Astrocyte (in vitro differentiated cells and primary cell): Measurements from ENCODE around the gene TEX22. TPM values are rescaled to one million over a fixed set of nuclear protein-coding genes. Genes with fewer than 3 reads are reported as not detected.

ENCODE experiments used
- DNase-seq: peaks from one replicate; pipeline ENCODE4 v3.0.0-alpha.2; 2010; ENCODE audit warnings: low read depth
- FAIRE-seq: peaks from 2 replicates; lab custom pipeline; 2011; peaks lifted over from hg19 to GRCh38; lab: Jason Lieb, UNC
- H2AFZ ChIP-seq: 2 replicates; pipeline ENCODE4 v1.6.0; 2012; ENCODE audit warnings: low read depth, low read length, inconsistent platforms
- H3K27ac ChIP-seq: 2 replicates; pipeline ENCODE4 v1.5.1; 2011; ENCODE audit warnings: low read depth, low read length, inconsistent platforms
- H3K27me3 ChIP-seq: 2 replicates; pipeline ENCODE4 v1.6.0; 2011; ENCODE audit warnings: low read length, inconsistent platforms; ENCODE audit not compliant: insufficient read depth
- H3K36me3 ChIP-seq: 2 replicates; pipeline ENCODE4 v1.5.1; 2011; ENCODE audit warnings: low read length, inconsistent platforms; ENCODE audit not compliant: insufficient read depth
- H3K4me1 ChIP-seq: 2 replicates; pipeline ENCODE4 v1.5.1; 2011; ENCODE audit warnings: low read length, inconsistent platforms; ENCODE audit not compliant: insufficient read depth
- H3K4me2 ChIP-seq: 2 replicates; pipeline ENCODE4 v1.6.0; 2012; ENCODE audit warnings: low read length, inconsistent platforms
- H3K4me3 ChIP-seq: 2 replicates; pipeline ENCODE4 v1.5.1; 2011; ENCODE audit warnings: low read depth, mild to moderate bottlenecking, low read length, inconsistent platforms; ENCODE audit not compliant: insufficient read depth
- H3K79me2 ChIP-seq: 2 replicates; pipeline ENCODE4 v1.6.0; 2012; ENCODE audit warnings: mild to moderate bottlenecking, low read length, inconsistent platforms; ENCODE audit not compliant: insufficient read depth
- H3K9ac ChIP-seq: 2 replicates; pipeline ENCODE4 v1.6.0; 2012; ENCODE audit warnings: mild to moderate bottlenecking, low read length, inconsistent platforms
- H3K9me3 ChIP-seq: 2 replicates; pipeline ENCODE4 v1.5.1; 2012; ENCODE audit warnings: low read depth, mild to moderate bottlenecking, low read length, inconsistent platforms; ENCODE audit not compliant: insufficient read depth
- H4K20me1 ChIP-seq: 2 replicates; pipeline ENCODE4 v1.6.0; 2012; ENCODE audit warnings: low read length, inconsistent platforms; ENCODE audit not compliant: insufficient read depth
- H3K27ac Mint-ChIP-seq: one replicate; pipeline ENCODE4 v1.8.0; 2021; ENCODE audit warnings: mild to moderate bottlenecking, mixed read lengths; ENCODE audit not compliant: unreplicated experiment
- H3K27me3 Mint-ChIP-seq: one replicate; pipeline ENCODE4 v1.8.0; 2021; ENCODE audit warnings: low read depth, mixed read lengths; ENCODE audit not compliant: unreplicated experiment
- H3K36me3 Mint-ChIP-seq: one replicate; pipeline ENCODE4 v1.8.0; 2021; ENCODE audit warnings: low read depth, mixed read lengths; ENCODE audit not compliant: unreplicated experiment
- H3K4me1 Mint-ChIP-seq: one replicate; pipeline ENCODE4 v1.8.0; 2021; ENCODE audit warnings: low read depth, mixed read lengths; ENCODE audit not compliant: unreplicated experiment
- H3K4me3 Mint-ChIP-seq: one replicate; pipeline ENCODE4 v1.8.0; 2021; ENCODE audit warnings: mild to moderate bottlenecking, moderate library complexity, mixed read lengths; ENCODE audit not compliant: unreplicated experiment
- H3K9me3 Mint-ChIP-seq: one replicate; pipeline ENCODE4 v1.8.0; 2021; ENCODE audit warnings: mild to moderate bottlenecking, mixed read lengths; ENCODE audit not compliant: unreplicated experiment
- EZH2 ChIP-seq: IDR thresholded peaks from 2 replicates; pipeline ENCODE4 v1.6.1; 2012; ENCODE audit warnings: mild to moderate bottlenecking, low read length, inconsistent platforms; ENCODE audit not compliant: insufficient read depth
- total RNA-seq: library from RNA; stranded (reverse); gene quantifications from 2 replicates; pipeline ENCODE4 v1.2.1, GENCODE V29; 2021
- TF ChIP-seq, protein P1 (sequence below): IDR thresholded peaks from 2 replicates; pipeline ENCODE4 v1.5.1; 2011; ENCODE audit warnings: low read depth, mild to moderate bottlenecking, inconsistent platforms, low read length, moderate library complexity; ENCODE audit not compliant: insufficient read depth

TEX22 gene
- total RNA-seq, 1 donor from 2014 or later: 1.2 TPM

DNA sequence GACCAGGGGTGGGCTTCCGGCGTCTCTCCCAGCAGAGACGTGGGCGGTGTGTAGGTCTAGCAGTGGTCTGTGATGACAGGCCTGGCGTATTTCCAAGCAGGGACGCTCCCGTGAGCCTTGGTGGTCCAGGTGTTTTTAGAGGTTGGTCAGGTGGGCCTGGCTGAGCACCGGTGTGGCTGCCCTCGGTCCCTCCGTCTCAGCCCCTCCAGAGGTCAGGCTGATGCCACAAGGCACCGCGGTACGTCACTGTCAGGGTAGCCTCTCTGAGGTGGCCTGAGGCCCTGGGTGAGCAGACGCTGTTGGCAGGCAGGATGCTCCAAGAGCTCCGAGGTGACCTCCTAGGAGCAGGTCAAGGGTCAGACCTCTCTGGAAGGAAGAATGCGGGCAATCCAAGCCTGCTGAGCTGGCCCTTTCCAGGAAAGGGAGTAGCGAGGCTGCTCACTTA lies 34.8 kb downstream of the TEX22 start:
- Histone ChIP-seq H3K4me1 (peaks cover 10% of the 10 kb centered on the region), H3K4me2 (no peak overlapping the region), H3K27ac (no peak overlapping the region), H4K20me1 (peaks cover 89% of the 10 kb centered on the region), H3K27me3 (no peaks in the 10 kb centered on the region), H3K9me3 (no peaks in the 10 kb centered on the region), H3K36me3 (no peaks in the 10 kb centered on the region), H3K4me3 (no peak overlapping the region), H3K79me2 (peaks cover 91% of the 10 kb centered on the region), H2AFZ (no peak overlapping the region), H3K9ac (no peak overlapping the region)
- FAIRE-seq (no peak), DNase-seq (no peak)
- Mint-ChIP-seq H3K27me3 (no peaks in the 10 kb centered on the region), H3K4me1 (peaks cover 7% of the 10 kb centered on the region), H3K9me3 (peaks cover 2% of the 10 kb centered on the region), H3K27ac (no peak overlapping the region), H3K4me3 (no peak overlapping the region), H3K36me3 (peaks cover 12% of the 10 kb centered on the region)
- TF ChIP-seq EZH2: no peak
- TF ChIP-seq, protein P1, sequence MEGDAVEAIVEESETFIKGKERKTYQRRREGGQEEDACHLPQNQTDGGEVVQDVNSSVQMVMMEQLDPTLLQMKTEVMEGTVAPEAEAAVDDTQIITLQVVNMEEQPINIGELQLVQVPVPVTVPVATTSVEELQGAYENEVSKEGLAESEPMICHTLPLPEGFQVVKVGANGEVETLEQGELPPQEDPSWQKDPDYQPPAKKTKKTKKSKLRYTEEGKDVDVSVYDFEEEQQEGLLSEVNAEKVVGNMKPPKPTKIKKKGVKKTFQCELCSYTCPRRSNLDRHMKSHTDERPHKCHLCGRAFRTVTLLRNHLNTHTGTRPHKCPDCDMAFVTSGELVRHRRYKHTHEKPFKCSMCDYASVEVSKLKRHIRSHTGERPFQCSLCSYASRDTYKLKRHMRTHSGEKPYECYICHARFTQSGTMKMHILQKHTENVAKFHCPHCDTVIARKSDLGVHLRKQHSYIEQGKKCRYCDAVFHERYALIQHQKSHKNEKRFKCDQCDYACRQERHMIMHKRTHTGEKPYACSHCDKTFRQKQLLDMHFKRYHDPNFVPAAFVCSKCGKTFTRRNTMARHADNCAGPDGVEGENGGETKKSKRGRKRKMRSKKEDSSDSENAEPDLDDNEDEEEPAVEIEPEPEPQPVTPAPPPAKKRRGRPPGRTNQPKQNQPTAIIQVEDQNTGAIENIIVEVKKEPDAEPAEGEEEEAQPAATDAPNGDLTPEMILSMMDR: no peak

DNA sequence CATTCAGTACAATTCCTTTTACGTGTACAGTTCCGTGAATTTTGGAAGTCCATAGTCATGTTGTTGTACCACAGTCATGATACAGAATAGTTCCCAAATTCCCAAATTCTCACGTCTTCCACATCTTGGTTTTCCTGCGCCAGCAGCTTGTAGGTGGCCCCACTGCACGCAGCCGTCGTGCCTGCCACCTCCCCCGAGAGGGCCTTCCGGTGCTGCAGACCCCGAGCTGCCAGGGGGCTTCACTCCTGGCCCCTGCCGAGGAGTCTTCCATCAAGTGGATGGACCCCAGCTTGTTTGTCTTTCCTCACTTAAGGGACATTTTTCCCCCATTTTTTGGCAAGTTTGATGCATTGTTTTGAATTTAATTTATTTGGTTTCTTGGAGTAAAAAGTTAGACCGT lies 38.1 kb downstream of the TEX22 start:
- no peaks in the 10 kb centered on the region for H3K4me1 Mint-ChIP-seq
- Histone ChIP-seq H3K36me3 (no peaks in the 10 kb centered on the region), H3K9ac (no peak overlapping the region), H2AFZ (no peak overlapping the region), H3K27me3 (no peaks in the 10 kb centered on the region), H3K9me3 (no peaks in the 10 kb centered on the region), H3K4me2 (no peak overlapping the region), H3K4me1 (no peaks in the 10 kb centered on the region), H3K27ac (no peak overlapping the region), H3K4me3 (no peak overlapping the region), H4K20me1 (peaks cover 93% of the 10 kb centered on the region), H3K79me2 (peaks cover 94% of the 10 kb centered on the region)
- H3K9me3 Mint-ChIP-seq: no peaks in the 10 kb centered on the region
- no peaks in the 10 kb centered on the region for H3K27me3 Mint-ChIP-seq
- DNase-seq (no peak), FAIRE-seq (no peak)
- H3K4me3 Mint-ChIP-seq: no peak overlapping the region
- H3K27ac Mint-ChIP-seq: no peak overlapping the region
- peaks cover 2% of the 10 kb centered on the region for H3K36me3 Mint-ChIP-seq
- TF ChIP-seq, protein P1: no peak
- no peak for TF ChIP-seq EZH2

DNA sequence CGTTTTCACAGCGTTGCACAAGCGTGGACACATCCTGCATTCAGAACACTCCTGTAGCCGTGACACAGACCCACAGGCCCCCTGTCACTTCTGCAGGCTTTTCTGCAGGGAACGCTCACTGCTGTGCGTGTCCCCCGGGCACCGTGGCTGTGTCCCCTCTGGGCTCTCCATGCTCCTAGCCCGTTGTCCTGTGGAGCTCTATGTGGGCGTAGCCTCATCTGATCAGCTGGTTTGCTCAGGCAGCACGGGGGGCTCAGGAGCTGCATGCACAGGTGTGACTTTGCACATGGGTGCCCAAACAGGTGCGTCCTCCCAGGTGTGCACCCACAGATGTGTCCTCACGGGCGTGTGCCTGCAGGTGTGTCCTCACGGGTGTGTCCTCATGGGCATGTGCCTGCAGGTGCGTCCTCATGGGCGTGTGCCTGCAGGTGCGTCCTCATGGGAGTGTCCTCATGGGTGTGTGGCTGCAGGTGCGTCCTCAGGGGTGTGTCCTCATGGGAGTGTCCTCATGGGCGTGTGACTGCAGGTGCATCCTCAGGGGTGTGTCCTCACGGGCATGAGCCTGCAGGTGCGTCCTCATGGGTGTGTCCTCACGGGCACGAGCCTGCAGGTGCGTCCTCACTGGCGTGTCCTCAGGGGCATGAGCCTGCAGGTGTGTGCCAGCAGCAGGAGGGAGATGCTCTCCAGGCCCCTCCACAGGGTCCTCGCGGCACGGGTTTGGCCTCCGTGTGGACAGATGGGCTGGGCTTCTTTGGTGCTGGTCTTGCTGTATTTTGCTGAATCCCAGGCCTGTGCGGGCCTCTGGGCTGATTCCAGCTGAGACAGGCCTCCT lies 38.8 kb downstream of the TEX22 start:
- no peaks in the 10 kb centered on the region for H3K27me3 ChIP-seq
- Mint-ChIP-seq H3K27ac (no peak overlapping the region), H3K27me3 (no peaks in the 10 kb centered on the region), H3K9me3 (no peaks in the 10 kb centered on the region), H3K4me3 (no peak overlapping the region), H3K4me1 (no peaks in the 10 kb centered on the region), H3K36me3 (peaks cover 6% of the 10 kb centered on the region)
- peaks cover 87% of the 10 kb centered on the region for H3K79me2 ChIP-seq
- H3K9ac ChIP-seq: no peak overlapping the region
- DNase-seq (no peak), FAIRE-seq (no peak)
- H3K4me1 ChIP-seq: no peaks in the 10 kb centered on the region
- H3K4me2 ChIP-seq: no peak overlapping the region
- TF ChIP-seq EZH2: no peak
- H3K4me3 ChIP-seq: no peak overlapping the region
- H3K27ac ChIP-seq: no peak overlapping the region
- H3K36me3 ChIP-seq: no peaks in the 10 kb centered on the region
- H2AFZ ChIP-seq: no peak overlapping the region
- H3K9me3 ChIP-seq: no peaks in the 10 kb centered on the region
- peaks cover 87% of the 10 kb centered on the region for H4K20me1 ChIP-seq
